Transverse colon (tissue), 4 donors: ENCODE data around the gene CHCHD3. TPM values are rescaled to one million over a fixed set of nuclear protein-coding genes. Genes with fewer than 3 reads are reported as not detected.

Source experiments
- DNase-seq: peaks from one replicate; pipeline ENCODE4 v3.0.0-alpha.2; 2019
- H3K27ac ChIP-seq, 4 donors: fragments of 200-600 bp; sonication (generic); 2 replicates each; pipeline ENCODE4 v1.5.1; 2016 to 2018; ENCODE audit warnings: inconsistent platforms in 4 of 4
- H3K27me3 ChIP-seq: fragments of 200-600 bp; sonication (generic); 2 replicates; pipeline ENCODE4 v1.5.1; 2017; ENCODE audit warnings: inconsistent platforms
- H3K36me3 ChIP-seq, 4 donors: fragments of 200-600 bp; sonication (generic); 2 replicates each; pipeline ENCODE4 v1.5.1; 2017 to 2019; ENCODE audit warnings: inconsistent platforms in 4 of 4
- H3K4me1 ChIP-seq, 4 donors: fragments of 200-600 bp; sonication (generic); 2 replicates each; pipeline ENCODE4 v1.5.1; 2017 to 2020; ENCODE audit warnings: inconsistent platforms in 4 of 4
- H3K4me3 ChIP-seq, 4 donors: fragments of 200-600 bp; sonication (generic); 1 replicate in 1 of 4; 2 replicates in 3 of 4; pipeline versions ENCODE4 v1.5.1 to v1.6.1; 2017 to 2019; ENCODE audit warnings: inconsistent platforms in 4 of 4
- H3K9me3 ChIP-seq, 2 donors: fragments of 200-600 bp; sonication (generic); 2 replicates each; pipeline ENCODE4 v1.5.1; 2017 to 2019; ENCODE audit warnings: inconsistent platforms in 2 of 2
- CTCF ChIP-seq, 5 experiments: fragments of 200-600 bp in 3 of 5; fragments of 450-650 bp in 2 of 5; sonication (generic) in 3 of 5; IDR thresholded peaks; 1 replicate in 2 of 5; 2 replicates in 3 of 5; pipeline ENCODE4 v1.5.1; 2016 to 2017; ENCODE audit warnings: antibody characterized with exemption in 5 of 5, inconsistent platforms in 3 of 5, mild to moderate bottlenecking in 2 of 5, moderate library complexity in 1 of 5
- EP300 ChIP-seq: sonication (generic); formaldehyde crosslinking; IDR thresholded peaks from one replicate; pipeline ENCODE4 v1.6.1; 2017; ENCODE audit warnings: antibody characterized with exemption, low read depth
- POLR2A ChIP-seq: fragments of 450-650 bp; IDR thresholded peaks from one replicate; pipeline ENCODE4 v1.6.1; 2016; ENCODE audit warnings: antibody characterized with exemption, mild to moderate bottlenecking, moderate library complexity
- POLR2AphosphoS5 ChIP-seq, 3 donors: sonication (generic); formaldehyde crosslinking; IDR thresholded peaks; one replicate each; pipeline ENCODE4 v1.6.1; 2016; ENCODE audit warnings: antibody characterized with exemption in 3 of 3
- WGBS, 2 donors: methylation state at CpG; one replicate each; pipeline ENCODE4 v1.1.5; 2018; ENCODE audit warnings: low coverage in 1 of 2; 5-methylcytosine and 5-hydroxymethylcytosine counted together
- in situ Hi-C, 4 donors: fragments of 200-750 bp; cut with MboI; loops; one replicate each; pipeline versions ENCODE4 v1.15.0 to v1.15.1; 2017; ENCODE audit warnings: low sequenced_read_pairs in 3 of 4, low pct_ligation_motif_present in 1 of 4, low pct_unique_long_range_greater_than_20kb in 1 of 4
- intact Hi-C: fragments of 100-400 bp; cut with DNase I; formaldehyde crosslinking; loops from one replicate; pipeline ENCODE4 v1.15.1; 2023; ENCODE audit warnings: low total_unique reads
- total RNA-seq, 4 donors: library from RNA; depleted of rRNA; stranded (reverse); fragments of >200 nt; gene quantifications; one replicate each; pipeline ENCODE4 v1.1.0, GENCODE V29; 2016

CHCHD3 gene
- total RNA-seq, 4 donors from 2014 or later = 49.4 to 78.1 (median 52.9) TPM

GRCh38 chr7:132998763-132999162, 83.1 kb downstream of the CHCHD3 start:
- no peaks in the 10 kb centered on the region for H3K27me3 ChIP-seq
- no peak overlapping the region for H3K4me3 ChIP-seq
- H3K27ac ChIP-seq = no peak overlapping the region
- 92 to 100% methylated on average over 1 of the region's 1 CpG for WGBS, 2 donors
- in situ Hi-C loops (no loop called here), intact Hi-C loops (no loop called here)
- H3K36me3 ChIP-seq = no peaks in the 10 kb centered on the region
- H3K9me3 ChIP-seq = no peaks in the 10 kb centered on the region
- H3K4me1 ChIP-seq = peaks cover 0 to 11% (median 0%) of the 10 kb centered on the region in 4 donors
- no peak for DNase-seq
- TF ChIP-seq POLR2AphosphoS5 (IDR thresholded peaks at IDR 0.05) (no peak), CTCF (IDR thresholded peaks at IDR 0.05) (no peak), POLR2A (no peak), EP300 (no peak)

GRCh38 chr7:132997505-132997904, 84.4 kb downstream of the CHCHD3 start:
- TF ChIP-seq POLR2AphosphoS5 (IDR thresholded peaks at IDR 0.05) (no peak), POLR2A (no peak), CTCF (IDR thresholded peaks at IDR 0.05) (no peak), EP300 (no peak)
- no peak for DNase-seq
- no peaks in the 10 kb centered on the region for H3K36me3 ChIP-seq
- no peaks in the 10 kb centered on the region for H3K9me3 ChIP-seq
- 62 to 84% methylated on average over 1 of the region's 1 CpG for WGBS, 2 donors
- no peaks in the 10 kb centered on the region for H3K27me3 ChIP-seq
- intact Hi-C loops = no loop called here
- peaks cover 0 to under 1% (median 0%) of the 10 kb centered on the region in 4 donors for H3K4me1 ChIP-seq
- in situ Hi-C loops = no loop called here
- no peak overlapping the region for H3K4me3 ChIP-seq
- no peak overlapping the region for H3K27ac ChIP-seq

- Histone ChIP-seq H3K4me1 (no peaks in the 10 kb centered on the region), H3K36me3 (no peaks in the 10 kb centered on the region), H3K4me3 (no peak overlapping the region), H3K27me3 (no peaks in the 10 kb centered on the region), H3K27ac (no peak overlapping the region), H3K9me3 (no peaks in the 10 kb centered on the region)
- no peak for DNase-seq
- in situ Hi-C loops (no loop called here), intact Hi-C loops (no loop called here)
- TF ChIP-seq EP300 = no peak
- no peak for TF ChIP-seq CTCF (IDR thresholded peaks at IDR 0.05)
- TF ChIP-seq POLR2AphosphoS5 (IDR thresholded peaks at IDR 0.05) = no peak
- TF ChIP-seq POLR2A = no peak
- 89% methylated on average over 17 of the region's 17 CpGs for WGBS, 2 donors
Observed at GRCh38 chr7:132996581-132997242, 85.2 kb downstream of the CHCHD3 start.

GRCh38 chr7:132993377-132994013, 88.4 kb downstream of the CHCHD3 start:
- Histone ChIP-seq H3K27me3 (no peaks in the 10 kb centered on the region), H3K4me3 (no peak overlapping the region), H3K4me1 (no peaks in the 10 kb centered on the region), H3K36me3 (no peaks in the 10 kb centered on the region), H3K9me3 (no peaks in the 10 kb centered on the region), H3K27ac (no peak overlapping the region)
- TF ChIP-seq CTCF (IDR thresholded peaks at IDR 0.05) = no peak
- intact Hi-C loops = no loop called here
- in situ Hi-C loops = no loop called here
- no peak for DNase-seq
- WGBS, 2 donors = 81 to 92% methylated on average over 3 to 5 of the region's 5 CpGs
